HG02970 (cell line): ENCODE results near the gene NBEAL1.
"Not testable (repeated sequence)": the region's sequence is repeated elsewhere in the genome, so short reads cannot be mapped to it uniquely, and the experiment has no call there.

Experiments used
- ATAC-seq: cut with Tn5 transposase; IDR thresholded peaks from one replicate; pipeline ENCODE4 v1.9.1; 2021; ENCODE audit warnings: mild to moderate bottlenecking, moderate library complexity, moderate number of reproducible peaks; ENCODE audit not compliant: unreplicated experiment, low FRiP score

NBEAL1 gene

GRCh38 chr2:203037026-203037425, 22.4 kb downstream of the NBEAL1 start:
- no peak for ATAC-seq

- no peak for ATAC-seq
Measured at GRCh38 chr2:203038586-203038985, 23.9 kb downstream of the NBEAL1 start.

- not testable (repeated sequence) for ATAC-seq
Measured at GRCh38 chr2:203039211-203039610, 24.5 kb downstream of the NBEAL1 start.

- no peak for ATAC-seq
Measured at GRCh38 chr2:203040966-203041521, 26.4 kb downstream of the NBEAL1 start.

- ATAC-seq, result no peak
Measured at GRCh38 chr2:203042178-203042577, 27.5 kb downstream of the NBEAL1 start.

GRCh38 chr2:203043226-203043625, 28.6 kb downstream of the NBEAL1 start:
- ATAC-seq, result no peak

- no peak for ATAC-seq
Measured at GRCh38 chr2:203045867-203046266, 31.2 kb downstream of the NBEAL1 start.

GRCh38 chr2:203052539-203052938, 37.9 kb downstream of the NBEAL1 start:
- no peak for ATAC-seq

- no peak for ATAC-seq
Measured at GRCh38 chr2:203059567-203060240, 45.0 kb downstream of the NBEAL1 start.

GRCh38 chr2:203061346-203061745, 46.7 kb downstream of the NBEAL1 start:
- ATAC-seq, result no peak

GRCh38 chr2:203062126-203062525, 47.5 kb downstream of the NBEAL1 start:
- no peak for ATAC-seq

- not testable (repeated sequence) for ATAC-seq
Measured at GRCh38 chr2:203066519-203067091, 51.9 kb downstream of the NBEAL1 start.

- no peak for ATAC-seq
Measured at GRCh38 chr2:203070701-203071100, 56.0 kb downstream of the NBEAL1 start.

- ATAC-seq, result no peak
Measured at GRCh38 chr2:203071148-203071547, 56.5 kb downstream of the NBEAL1 start.

- ATAC-seq, result no peak
Measured at GRCh38 chr2:203072371-203072770, 57.7 kb downstream of the NBEAL1 start.

- no peak for ATAC-seq
Measured at GRCh38 chr2:203077451-203077850, 62.8 kb downstream of the NBEAL1 start.

GRCh38 chr2:203080447-203081045, 65.9 kb downstream of the NBEAL1 start:
- ATAC-seq, result no peak

GRCh38 chr2:203083328-203083727, 68.7 kb downstream of the NBEAL1 start:
- ATAC-seq, result no peak

GRCh38 chr2:203086381-203086780, 71.7 kb downstream of the NBEAL1 start:
- ATAC-seq, result not testable (repeated sequence)

- ATAC-seq, result not testable (repeated sequence)
Measured at GRCh38 chr2:203090721-203091120, 76.0 kb downstream of the NBEAL1 start.

GRCh38 chr2:203097735-203098134, 83.1 kb downstream of the NBEAL1 start:
- ATAC-seq, result no peak

- not testable (repeated sequence) for ATAC-seq
Measured at GRCh38 chr2:203102357-203102756, 87.7 kb downstream of the NBEAL1 start.
